HG03025 (cell line): ENCODE data around the gene HMG20B.
"Not testable (repeated sequence)": the region's sequence is repeated elsewhere in the genome, so short reads cannot be mapped to it uniquely, and the experiment has no call there.

Experiments used
- ATAC-seq: cut with Tn5 transposase; IDR thresholded peaks from one replicate; pipeline ENCODE4 v1.9.1; 2021; ENCODE audit warnings: mild to moderate bottlenecking, moderate library complexity; ENCODE audit not compliant: unreplicated experiment, low FRiP score

Gene HMG20B

DNA sequence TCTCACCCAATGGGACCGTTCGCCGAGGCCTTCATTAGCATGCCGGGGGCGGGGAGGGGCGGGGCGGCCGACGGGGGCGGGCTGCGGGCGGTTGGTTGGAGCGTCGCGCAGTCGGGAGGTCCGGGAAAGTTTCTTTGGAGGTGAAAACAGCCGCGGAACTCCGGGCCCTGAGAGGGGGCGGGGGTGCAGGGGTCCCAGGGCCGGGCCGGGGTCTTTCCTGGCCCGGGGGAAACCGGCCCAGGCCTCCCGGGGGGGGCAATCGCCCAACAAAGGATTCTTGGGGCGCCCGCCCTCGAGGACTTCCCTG is at the start of gene HMG20B:
Gene HMG20B (plus strand): TSS at position 90 of the 307 bp plus-strand sequence. CDS start 366 bp downstream, outside the sequence.
- no peak for ATAC-seq

DNA sequence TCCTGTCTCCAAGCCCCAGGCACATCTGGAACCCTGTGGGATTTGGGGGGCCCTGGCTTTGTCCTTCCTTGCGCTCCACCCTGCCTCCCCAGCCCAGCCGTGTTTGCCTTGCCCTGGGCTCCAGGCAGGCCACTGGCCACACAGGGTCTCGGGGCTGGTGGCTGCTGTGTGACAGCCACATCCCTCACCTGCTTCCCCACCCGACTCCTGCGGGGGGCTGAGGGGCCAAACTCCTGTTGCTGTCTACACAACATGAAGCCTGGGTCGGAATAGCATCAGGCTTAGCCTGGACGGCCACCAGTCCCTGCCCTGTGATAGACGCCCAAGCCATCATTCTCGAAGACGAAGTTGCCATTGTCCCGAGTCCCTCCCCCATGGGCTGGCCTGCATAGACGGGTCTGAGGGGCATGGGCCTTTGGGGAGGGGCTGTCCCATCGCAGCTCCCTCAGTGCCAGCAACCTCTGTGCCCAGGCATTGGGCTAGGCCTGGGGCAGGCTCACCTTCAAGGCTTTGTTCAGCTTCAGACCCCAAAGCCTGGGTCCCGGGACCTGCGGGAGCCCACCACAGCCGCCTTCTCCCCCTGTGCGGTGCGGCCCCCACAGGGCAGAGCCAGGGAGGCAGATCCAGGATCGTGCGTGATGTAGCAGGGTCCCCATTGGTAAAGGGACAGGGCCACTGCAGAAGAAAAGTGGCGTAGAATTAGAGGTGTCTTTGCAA is 49.2 kb upstream of the HMG20B start:
- no peak for ATAC-seq

DNA sequence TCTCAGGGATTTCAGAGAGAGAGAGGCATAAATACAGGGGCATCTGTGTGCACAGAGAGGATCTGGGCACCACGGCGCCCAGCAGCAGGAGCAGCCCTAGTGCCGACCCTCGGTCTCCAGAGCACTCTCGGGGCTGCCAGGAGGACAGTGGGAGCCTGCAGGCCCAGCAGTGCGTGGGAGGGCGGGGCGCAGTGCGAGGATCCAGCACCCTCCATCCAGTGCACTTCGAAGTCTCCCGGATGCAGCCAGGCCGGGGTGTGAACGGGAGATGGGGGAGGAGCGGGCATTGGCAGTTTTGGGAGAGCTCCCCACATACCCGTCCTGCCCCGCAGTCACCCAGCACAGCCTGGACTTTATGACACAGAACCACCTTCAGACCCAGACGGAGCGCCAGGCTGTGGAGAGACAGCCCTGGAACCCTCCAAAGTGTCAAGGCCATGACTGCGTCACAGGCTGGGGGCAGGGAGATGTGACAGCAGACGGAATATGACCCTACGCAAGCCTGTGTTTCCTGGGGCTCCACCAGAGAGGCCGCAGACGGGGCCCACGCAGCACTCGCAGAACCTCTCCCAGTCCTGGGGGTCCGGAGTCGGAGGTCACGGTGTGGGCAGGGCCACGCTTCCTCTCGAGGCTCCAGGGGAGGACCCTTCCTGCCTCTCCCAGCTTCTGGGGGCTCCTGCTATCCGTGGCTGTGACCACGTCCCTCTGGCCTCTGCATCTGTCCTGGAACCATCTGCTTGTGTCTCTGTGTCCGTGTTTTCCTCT is 48.5 kb upstream of the HMG20B start:
- no peak for ATAC-seq

DNA sequence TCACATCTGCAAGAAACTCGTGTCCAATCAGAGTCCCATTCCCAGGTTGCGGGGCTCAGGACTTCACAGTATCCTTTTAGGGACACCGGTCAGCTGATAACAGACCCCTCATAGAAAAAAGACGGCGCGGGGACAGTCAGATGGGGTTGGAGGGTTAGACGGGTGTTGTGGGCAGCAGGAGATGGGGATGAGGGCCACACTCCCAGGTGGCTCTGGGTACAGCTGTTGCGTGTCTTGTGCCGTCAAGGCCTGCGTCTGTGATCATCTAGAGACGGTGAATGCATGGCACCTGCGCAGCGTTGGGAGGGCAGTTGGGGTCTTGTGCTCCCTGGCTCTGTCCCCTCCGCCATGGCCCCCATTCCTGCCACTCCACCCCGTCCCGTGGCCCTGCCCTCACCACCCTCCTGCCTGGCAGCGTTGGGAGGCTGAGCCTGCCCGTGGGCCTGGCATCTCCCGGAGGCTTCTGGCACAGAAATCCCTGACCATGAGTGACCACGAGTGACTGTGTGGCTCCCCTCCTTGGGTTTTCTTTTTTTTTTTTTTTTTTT is 47.8 kb upstream of the HMG20B start:
- ATAC-seq: no peak

DNA sequence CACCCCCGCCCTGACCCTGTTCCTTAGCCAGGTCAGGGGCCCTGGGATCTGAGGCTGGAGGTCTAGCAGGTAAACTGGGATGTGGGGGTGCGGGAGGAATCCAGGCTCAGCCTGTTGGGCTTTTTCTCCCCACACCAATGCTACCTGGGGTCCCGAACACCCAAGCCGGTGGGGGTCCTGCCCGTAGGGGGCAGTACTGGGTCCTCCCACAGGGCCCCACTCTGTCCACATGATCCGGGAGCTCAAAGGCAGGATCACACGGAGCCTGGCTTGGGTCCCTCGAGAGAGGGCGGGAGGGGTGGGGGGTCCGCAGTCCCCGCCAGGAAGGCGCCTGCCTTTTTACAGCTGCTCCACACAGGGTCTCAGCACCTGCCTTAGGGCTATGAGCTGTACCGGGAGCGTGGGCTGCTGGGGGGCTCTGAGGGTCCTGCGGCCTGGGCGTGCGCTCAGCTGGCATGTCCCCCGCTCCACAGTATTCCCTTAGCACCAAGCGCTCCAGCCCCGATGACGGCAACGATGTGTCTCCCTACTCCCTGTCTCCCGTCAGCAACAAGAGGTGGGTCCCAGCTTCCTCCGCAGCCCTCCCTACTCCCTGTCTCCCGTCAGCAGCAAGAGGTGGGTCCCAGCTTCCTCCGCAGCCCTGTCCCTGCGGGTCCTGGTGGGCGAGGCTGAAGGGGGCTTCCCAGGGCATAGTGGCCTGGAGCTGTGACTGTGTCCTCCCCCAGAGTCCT is 46.1 kb upstream of the HMG20B start:
- no peak for ATAC-seq

DNA sequence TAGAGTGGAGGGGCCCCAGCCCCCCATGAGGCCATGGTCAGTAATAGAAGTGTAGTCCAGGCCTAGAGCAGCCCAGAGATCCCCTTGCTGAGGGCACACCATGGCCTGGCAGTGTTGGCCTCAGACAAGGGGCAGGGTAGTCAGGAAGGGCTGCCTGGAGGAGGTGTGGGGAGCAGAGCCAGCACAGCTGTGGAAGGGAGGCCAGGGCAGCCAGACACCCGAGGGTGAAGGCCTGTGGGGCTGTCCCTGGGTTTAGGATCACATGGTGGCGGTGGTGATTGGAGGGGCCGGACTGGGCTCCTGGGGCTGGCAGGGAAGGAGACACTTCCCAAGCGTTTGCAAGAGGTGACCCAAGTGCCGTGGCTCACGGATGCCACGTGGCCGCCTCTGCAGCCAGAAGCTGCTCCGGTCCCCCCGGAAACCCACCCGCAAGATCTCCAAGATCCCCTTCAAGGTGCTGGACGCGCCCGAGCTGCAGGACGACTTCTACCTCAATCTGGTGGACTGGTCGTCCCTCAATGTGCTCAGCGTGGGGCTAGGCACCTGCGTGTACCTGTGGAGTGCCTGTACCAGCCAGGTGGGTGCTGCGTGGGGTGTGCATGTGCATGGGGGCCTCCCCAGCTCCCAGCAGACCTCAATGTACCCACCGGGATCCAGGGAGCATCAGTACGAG is 45.4 kb upstream of the HMG20B start:
- ATAC-seq: no peak

DNA sequence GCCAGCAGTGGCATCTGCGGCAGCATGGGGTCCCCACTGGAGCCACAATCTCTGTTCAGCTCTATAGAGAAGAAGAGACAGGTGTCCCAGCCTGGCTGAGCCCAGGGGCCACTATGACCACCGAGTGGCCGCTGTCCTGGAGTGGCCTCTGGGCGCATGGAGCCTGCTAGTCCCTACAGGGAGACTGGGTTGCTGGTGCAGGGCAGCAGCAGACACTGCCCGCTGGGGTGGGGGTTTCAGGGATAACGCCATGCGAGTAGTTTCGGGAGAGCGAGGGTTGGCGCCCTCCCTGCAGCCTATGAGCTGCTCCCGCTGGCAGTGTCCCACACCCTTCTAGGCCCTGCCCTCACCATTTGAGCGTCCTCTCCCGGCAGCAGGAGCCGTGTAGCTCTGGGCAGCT is 44.7 kb upstream of the HMG20B start:
- ATAC-seq: no peak

DNA sequence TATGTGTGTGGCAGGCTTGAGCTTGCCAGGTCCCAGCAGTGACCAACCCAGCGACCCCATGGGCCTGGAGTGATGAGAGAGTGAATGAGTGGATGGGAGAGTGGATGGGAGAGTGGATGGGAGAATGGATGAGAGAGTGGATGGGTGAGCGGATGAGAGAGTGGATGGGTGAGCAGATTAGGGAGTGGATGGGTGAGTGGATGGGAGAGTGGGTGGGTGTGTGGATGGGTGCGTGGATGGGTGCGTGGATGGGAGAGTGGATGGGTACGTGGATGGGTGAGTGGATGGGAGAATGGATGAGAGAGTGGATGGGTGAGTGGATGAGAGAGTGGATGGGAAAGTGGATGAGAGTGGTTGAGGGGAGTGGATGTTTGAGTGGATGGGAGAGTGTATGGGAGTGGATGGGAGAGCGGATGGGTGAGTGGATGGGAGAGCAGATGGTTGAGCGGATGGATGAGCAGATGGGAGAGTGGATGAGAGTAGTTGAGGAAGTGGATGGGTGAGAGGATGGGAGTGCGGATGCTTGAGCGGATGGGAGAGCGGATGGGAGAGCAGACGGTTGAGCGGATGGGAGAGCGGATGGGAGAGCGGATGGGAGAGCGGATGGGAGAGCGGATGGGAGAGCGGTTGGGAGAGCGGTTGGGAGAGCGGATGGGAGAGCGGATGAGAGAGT is 44.1 kb upstream of the HMG20B start:
- no peak for ATAC-seq

DNA sequence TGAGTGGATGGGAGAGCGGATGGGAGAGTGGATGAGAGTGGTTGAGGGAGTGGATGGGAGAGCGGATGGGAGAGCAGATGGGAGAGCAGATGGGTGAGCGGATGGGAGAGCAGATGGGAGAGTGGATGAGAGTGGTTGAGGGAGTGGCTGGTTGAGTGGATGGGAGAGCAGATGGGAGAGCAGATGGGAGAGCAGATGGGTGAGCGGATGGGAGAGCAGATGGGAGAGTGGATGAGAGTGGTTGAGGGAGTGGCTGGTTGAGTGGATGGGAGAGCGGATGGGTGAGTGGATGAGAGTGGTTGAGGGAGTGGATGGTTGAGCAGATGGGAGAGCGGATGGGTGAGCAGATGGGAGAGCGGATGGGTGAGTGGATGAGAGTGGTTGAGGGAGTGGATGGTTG is 43.4 kb upstream of the HMG20B start:
- ATAC-seq: not testable (repeated sequence)

DNA sequence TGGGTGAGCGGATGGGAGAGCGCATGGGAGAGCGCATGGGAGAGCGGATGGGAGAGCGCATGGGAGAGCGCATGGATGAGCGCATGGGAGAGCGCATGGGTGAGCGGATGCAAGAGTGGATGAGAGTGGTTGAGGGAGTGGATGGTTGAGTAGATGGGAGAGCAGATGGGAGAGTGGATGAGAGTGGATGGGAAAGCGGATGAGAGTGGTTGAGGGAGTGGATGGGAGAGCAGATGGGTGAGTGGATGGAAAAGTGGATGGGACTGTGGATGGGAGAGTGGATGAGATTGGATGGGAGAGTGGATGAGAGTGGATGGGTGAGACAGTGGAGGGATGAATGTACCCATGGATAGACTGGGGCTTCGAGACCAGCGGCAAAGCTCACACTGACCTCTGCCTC is 42.4 kb upstream of the HMG20B start:
- ATAC-seq: no peak

DNA sequence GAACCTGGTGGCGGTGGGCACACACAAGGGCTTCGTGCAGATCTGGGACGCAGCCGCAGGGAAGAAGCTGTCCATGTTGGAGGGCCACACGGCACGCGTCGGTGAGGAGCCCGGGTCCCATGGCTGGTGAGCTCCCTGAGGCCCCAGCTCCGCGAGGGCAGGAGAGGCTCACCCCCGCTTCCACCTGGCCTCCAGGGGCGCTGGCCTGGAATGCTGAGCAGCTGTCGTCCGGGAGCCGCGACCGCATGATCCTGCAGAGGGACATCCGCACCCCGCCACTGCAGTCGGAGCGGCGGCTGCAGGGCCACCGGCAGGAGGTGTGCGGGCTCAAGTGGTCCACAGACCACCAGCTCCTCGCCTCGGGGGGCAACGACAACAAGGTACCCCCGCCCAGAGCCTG is 41.0 kb upstream of the HMG20B start:
- ATAC-seq: no peak

DNA sequence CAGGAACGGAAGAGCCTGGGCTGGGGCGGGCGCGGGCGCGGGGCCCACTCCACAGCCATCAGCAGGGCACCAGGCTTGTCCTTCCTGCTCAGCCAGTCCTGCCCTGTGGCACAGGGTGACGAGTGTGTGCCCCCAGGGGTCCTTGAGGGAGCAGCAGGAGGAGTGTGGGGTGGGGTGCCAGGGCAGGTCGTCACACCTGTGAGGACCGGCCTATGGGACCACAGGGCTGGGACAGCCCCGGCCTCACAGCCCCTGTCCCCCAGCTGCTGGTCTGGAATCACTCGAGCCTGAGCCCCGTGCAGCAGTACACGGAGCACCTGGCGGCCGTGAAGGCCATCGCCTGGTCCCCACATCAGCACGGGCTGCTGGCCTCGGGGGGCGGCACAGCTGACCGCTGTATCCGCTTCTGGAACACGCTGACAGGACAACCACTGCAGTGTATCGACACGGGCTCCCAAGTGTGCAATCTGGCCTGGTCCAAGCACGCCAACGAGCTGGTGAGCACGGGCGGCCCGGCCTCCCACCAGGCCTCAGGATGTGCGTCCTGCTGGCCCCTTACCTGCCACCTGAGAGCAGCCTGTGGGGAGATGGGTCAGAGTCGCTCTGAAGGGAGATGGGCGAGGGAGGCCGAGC is 40.5 kb upstream of the HMG20B start:
- no peak for ATAC-seq

DNA sequence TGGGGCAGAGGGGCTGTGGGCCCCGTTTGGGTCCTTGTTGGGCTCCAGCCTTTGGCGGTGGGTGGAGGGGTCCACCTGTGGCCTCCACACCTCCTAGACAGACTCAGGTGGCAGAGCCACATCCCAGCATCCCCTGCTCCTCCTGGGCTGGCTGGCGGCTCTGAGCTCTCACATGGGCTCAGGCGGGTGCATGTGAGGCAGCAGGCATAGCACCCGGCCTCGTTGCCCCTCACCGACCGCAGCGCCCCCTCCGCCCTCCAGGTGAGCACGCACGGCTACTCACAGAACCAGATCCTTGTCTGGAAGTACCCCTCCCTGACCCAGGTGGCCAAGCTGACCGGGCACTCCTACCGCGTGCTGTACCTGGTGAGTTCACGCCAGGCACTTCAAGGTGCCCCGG is 39.7 kb upstream of the HMG20B start:
- ATAC-seq: no peak

DNA sequence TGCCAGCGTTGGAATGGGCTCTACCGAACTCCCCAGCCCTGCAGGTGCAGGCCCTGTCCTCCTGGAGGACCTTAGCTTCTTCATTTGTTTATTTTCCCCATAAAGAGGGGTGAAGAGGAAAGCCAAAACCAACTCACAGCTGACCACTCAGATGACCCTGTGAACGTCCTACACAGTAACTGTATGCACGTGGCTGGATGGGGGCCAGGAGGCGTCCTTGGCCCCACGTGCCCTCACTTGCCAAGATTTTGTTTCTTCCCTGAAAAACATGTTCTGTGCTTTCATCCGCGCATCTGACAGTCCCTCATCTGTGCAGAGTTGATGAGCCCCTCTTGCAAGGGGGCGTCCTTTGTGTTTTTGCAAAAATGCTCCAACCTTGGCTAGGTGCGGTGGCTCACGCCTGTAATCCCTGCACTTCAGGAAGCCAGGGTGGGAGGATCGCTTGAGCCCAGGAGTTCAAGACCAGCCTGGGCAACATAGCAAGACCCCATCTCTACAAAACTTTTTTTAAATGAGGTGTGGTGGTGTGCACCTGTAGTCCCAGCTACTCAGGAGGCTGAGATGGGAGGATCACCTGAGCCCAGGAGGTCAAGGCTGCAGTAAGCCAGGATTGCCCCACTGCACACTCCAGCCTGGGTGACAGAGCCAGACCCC is 39.1 kb upstream of the HMG20B start:
- ATAC-seq: no peak

DNA sequence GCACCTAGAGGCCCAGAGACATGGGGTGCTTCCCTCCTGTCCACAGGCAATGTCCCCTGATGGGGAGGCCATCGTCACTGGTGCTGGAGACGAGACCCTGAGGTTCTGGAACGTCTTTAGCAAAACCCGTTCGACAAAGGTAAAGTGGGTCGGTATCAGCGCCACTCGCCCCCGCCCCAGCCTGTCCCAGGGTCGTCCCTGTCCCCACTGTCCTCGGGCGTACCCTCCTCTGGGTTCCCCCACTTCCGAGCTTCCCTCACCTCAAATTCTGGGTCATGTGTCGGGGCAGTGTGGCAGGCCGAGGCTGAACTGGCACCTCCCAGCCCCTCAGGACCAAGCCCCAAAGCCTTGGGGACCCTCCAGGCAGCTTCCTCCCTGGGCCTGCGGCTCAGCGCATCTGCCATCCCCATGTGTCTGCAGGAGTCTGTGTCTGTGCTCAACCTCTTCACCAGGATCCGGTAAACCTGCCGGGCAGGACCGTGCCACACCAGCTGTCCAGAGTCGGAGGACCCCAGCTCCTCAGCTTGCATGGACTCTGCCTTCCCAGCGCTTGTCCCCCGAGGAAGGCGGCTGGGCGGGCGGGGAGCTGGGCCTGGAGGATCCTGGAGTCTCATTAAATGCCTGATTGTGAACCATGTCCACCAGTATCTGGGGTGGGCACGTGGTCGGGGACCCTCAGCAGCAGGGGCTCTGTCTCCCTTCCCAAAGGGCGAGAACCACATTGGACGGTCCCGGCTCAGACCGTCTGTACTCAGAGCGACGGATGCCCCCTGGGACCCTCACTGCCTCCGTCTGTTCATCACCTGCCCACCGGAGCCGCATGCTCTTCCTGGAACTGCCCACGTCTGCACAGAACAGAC is 38.1 kb upstream of the HMG20B start:
- no peak for ATAC-seq

DNA sequence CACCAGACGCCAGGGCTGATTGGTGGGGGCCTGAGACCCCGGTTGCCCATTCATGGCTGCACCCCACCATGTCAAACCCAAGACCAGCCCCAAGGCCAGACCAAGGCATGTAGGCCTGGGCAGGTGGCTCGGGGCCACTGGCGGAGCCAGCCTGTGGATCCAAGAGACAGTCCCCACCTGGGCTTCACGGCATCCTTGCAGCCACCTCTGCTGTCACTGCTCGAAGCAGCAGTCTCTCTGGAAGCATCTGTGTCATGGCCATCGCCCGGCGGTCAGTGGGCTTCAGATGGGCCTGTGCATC is 37.6 kb upstream of the HMG20B start:
- ATAC-seq: no peak

DNA sequence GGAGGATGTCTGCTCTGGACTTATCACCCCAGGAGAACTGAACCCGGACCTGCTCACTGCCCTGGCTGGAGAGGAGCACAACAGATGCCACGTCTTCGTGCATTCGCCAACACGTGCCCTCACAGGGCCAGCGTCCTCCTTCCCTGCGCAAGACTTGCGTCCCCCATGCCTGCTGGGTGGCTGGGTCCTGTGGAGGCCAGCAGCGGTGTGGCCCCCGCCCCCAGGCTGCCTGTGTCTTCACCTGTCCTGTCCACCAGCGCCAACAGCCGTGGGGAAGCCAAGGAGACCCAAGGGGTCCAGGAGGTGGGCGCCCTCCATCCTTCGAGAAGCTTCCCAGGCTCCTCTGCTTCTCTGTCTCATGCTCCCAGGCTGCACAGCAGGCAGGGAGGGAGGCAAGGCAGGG is 37.2 kb upstream of the HMG20B start:
- ATAC-seq: no peak

DNA sequence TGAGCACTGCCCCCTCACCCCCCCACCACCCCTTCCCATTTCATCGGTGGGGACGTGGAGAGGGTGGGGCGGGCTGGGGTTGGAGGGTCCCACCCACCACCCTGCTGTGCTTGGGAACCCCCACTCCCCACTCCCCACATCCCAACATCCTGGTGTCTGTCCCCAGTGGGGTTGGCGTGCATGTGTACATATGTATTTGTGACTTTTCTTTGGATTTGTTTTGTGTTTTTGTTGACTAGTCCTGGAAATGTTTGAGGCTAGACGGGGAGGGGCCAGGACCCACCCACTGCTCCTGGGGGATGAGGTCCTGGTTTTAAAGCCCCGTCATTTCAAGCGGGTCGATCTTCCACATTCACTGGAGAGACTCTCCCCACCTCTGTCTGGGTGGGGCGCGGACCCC is 36.8 kb upstream of the HMG20B start:
- ATAC-seq: no peak
